ENCODE data around the gene TBX15. TPM values are rescaled to one million over a fixed set of nuclear protein-coding genes. Genes with fewer than 3 reads are reported as not detected.

The TBX15 gene
- total and polyA plus RNA-seq, 9 of the 15 experiments (the other 6 are each of a cell fraction or from before 2014, with no cell fraction given), result 0.03 to 3.4 (median 2.3) TPM

- 5% methylated on average over 3 of the region's 3 CpGs for WGBS (ENCODE audit: insufficient coverage, low coverage, missing lambda C conversion rate)
- no peaks in the 10 kb centered on the region for H4K20me1 ChIP-seq (replicated peaks; ENCODE audit: control insufficient read depth, insufficient read depth, low read length)
- H3K4me2 ChIP-seq (ENCODE audit: insufficient read depth, low read length), result no peak overlapping the region
- H3K9ac ChIP-seq (ENCODE audit: insufficient read depth in 1 of 2, low read depth in 2 of 2, low read length in 2 of 2), result no peak overlapping the region
- BruUV-seq (replicated peaks), result no TSS peak
- FAIRE-seq (peak; percentile 37), DNase-seq (ENCODE audit: extremely low read depth in 1 of 4, low spot score in 3 of 4) (peak in 1 of 4 experiments; percentile 55), ATAC-seq (peak; percentile 89)
- intact Hi-C loops (cut with micrococcal nuclease), result loop anchor here (2.0 kb wide), 1 partner anchor 25 kb away; the partner anchor contains the start of gene TBX15
- in situ Hi-C loops (cut with MboI), result no loop called here
- H3K27ac ChIP-seq (ENCODE audit: extremely low read depth, low read depth, low read length), result peak overlapping the region; percentile 50; the same call in 2 of the 3 replicates
- H3K9me3 ChIP-seq (replicated peaks; ENCODE audit: control insufficient read depth, insufficient read depth, low read depth, low read length), result no peaks in the 10 kb centered on the region
- peaks cover 0 to 17% of the 10 kb centered on the region in 2 experiments; a peak in 3 of 5 replicates for H3K4me1 ChIP-seq (replicated peaks in 1 of 2; ENCODE audit: control insufficient read depth in 2 of 2, insufficient read depth in 2 of 2, low read length in 2 of 2)
- H3K79me2 ChIP-seq (ENCODE audit: control insufficient read depth, insufficient read depth, low read length), result no peaks in the 10 kb centered on the region
- H3K36me3 ChIP-seq (ENCODE audit: control insufficient read depth, insufficient read depth, low read length), result no peaks in the 10 kb centered on the region
- no peak overlapping the region for H3K4me3 ChIP-seq
- POLR2A ChIA-PET, result interaction anchor here (1.1 kb wide), 1 partner anchor 12 kb away, joined by 3 read pairs; no protein-coding TSS in a partner anchor
- no peaks in the 10 kb centered on the region for H3K9me1 ChIP-seq (ENCODE audit: control insufficient read depth, insufficient read depth, low read length)
- H2AFZ ChIP-seq (ENCODE audit: low read depth, low read length), result peak overlapping the region; percentile 40; the same call in 1 of the 2 replicates
- CTCF ChIA-PET (ENCODE audit: low intra/inter-chr PET ratio), result no interaction called here
- no peaks in the 10 kb centered on the region for H3K27me3 ChIP-seq (ENCODE audit: control insufficient read depth in 2 of 2, insufficient read depth in 2 of 2, low read length in 2 of 2)
- TF ChIP-seq POLR2AphosphoS5 (IDR thresholded peaks at IDR 0.05; ENCODE audit: control insufficient read depth, insufficient read depth, low read depth, low read length) (no peak), ZNF76 (CRISPR knock-in tag; IDR thresholded peaks at IDR 0.05; ENCODE audit: borderline replicate concordance) (peak; percentile 89), SIN3A (IDR thresholded peaks at IDR 0.05; ENCODE audit: borderline replicate concordance in 2 of 2, control insufficient read depth in 1 of 2, low read depth in 2 of 2, low read length in 2 of 2) (no peak), NFIX (CRISPR knock-in tag; IDR thresholded peaks at IDR 0.05; ENCODE audit: low read depth) (peak; percentile 21; the same call in 1 of the 2 replicates), NFXL1 (CRISPR knock-in tag; IDR thresholded peaks at IDR 0.05) (peak; percentile 78; the same call in 1 of the 2 replicates), DPF2 (IDR thresholded peaks at IDR 0.05) (0 out of 2 replicates have a peak, but pooled peaks have one; percentile 21), CTBP1 (IDR thresholded peaks at IDR 0.05; ENCODE audit: borderline replicate concordance) (peak; percentile 45; the same call in 1 of the 2 replicates), ZMIZ1 (IDR thresholded peaks at IDR 0.05; ENCODE audit: low read depth in 2 of 2, low read length in 2 of 2) (no peak)
- TF ChIP-seq, protein P1, sequence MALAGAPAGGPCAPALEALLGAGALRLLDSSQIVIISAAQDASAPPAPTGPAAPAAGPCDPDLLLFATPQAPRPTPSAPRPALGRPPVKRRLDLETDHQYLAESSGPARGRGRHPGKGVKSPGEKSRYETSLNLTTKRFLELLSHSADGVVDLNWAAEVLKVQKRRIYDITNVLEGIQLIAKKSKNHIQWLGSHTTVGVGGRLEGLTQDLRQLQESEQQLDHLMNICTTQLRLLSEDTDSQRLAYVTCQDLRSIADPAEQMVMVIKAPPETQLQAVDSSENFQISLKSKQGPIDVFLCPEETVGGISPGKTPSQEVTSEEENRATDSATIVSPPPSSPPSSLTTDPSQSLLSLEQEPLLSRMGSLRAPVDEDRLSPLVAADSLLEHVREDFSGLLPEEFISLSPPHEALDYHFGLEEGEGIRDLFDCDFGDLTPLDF (CRISPR knock-in tag; IDR thresholded peaks at IDR 0.05), result no peak
- TF ChIP-seq, protein P2, sequence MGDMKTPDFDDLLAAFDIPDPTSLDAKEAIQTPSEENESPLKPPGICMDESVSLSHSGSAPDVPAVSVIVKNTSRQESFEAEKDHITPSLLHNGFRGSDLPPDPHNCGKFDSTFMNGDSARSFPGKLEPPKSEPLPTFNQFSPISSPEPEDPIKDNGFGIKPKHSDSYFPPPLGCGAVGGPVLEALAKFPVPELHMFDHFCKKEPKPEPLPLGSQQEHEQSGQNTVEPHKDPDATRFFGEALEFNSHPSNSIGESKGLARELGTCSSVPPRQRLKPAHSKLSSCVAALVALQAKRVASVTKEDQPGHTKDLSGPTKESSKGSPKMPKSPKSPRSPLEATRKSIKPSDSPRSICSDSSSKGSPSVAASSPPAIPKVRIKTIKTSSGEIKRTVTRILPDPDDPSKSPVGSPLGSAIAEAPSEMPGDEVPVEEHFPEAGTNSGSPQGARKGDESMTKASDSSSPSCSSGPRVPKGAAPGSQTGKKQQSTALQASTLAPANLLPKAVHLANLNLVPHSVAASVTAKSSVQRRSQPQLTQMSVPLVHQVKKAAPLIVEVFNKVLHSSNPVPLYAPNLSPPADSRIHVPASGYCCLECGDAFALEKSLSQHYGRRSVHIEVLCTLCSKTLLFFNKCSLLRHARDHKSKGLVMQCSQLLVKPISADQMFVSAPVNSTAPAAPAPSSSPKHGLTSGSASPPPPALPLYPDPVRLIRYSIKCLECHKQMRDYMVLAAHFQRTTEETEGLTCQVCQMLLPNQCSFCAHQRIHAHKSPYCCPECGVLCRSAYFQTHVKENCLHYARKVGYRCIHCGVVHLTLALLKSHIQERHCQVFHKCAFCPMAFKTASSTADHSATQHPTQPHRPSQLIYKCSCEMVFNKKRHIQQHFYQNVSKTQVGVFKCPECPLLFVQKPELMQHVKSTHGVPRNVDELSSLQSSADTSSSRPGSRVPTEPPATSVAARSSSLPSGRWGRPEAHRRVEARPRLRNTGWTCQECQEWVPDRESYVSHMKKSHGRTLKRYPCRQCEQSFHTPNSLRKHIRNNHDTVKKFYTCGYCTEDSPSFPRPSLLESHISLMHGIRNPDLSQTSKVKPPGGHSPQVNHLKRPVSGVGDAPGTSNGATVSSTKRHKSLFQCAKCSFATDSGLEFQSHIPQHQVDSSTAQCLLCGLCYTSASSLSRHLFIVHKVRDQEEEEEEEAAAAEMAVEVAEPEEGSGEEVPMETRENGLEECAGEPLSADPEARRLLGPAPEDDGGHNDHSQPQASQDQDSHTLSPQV (IDR thresholded peaks at IDR 0.05), result peak; percentile 70; the same call in 1 of the 2 replicates
Observed at GRCh38 chr1:118963456-118964430, 24.4 kb downstream of the TBX15 start.
